Pons (tissue), 1 donor: Measurements from ENCODE around the gene POLR3F.
"Not testable (repeated sequence)": the region's sequence is repeated elsewhere in the genome, so short reads cannot be mapped to it uniquely, and the experiment has no call there.

Source experiments
- DNase-seq: peaks from one replicate; pipeline ENCODE4 v3.0.0-alpha.2; 2016; ENCODE audit warnings: low spot score

The POLR3F gene

GRCh38 chr20:18506744-18507143 lies 39.6 kb downstream of the POLR3F start:
- no peak for DNase-seq

- peak; percentile 99 for DNase-seq
These were observed 40.3 kb downstream of the POLR3F start, which contains the start of gene SEC23B for GRCh38 chr20:18507218-18508191. Gene SEC23B (plus strand): TSS chr20:18507940. CDS start chr20:18510836, 2,896 bp downstream.

GRCh38 chr20:18511571-18511970 lies 44.4 kb downstream of the POLR3F start:
- DNase-seq: no peak

GRCh38 chr20:18513208-18513607 lies 46.0 kb downstream of the POLR3F start:
- DNase-seq: no peak

- no peak for DNase-seq
These were observed 46.9 kb downstream of the POLR3F start for GRCh38 chr20:18514127-18514526.

- DNase-seq: peak; percentile 29
These were observed 48.8 kb downstream of the POLR3F start for GRCh38 chr20:18515973-18516372.

GRCh38 chr20:18522066-18522465 lies 54.9 kb downstream of the POLR3F start:
- not testable (repeated sequence) for DNase-seq

- no peak for DNase-seq
These were observed 55.9 kb downstream of the POLR3F start for GRCh38 chr20:18523066-18523465.

- no peak for DNase-seq
These were observed 57.5 kb downstream of the POLR3F start for GRCh38 chr20:18524646-18525045.

GRCh38 chr20:18526761-18527160 lies 59.6 kb downstream of the POLR3F start:
- DNase-seq: not testable (repeated sequence)

GRCh38 chr20:18527339-18527738 lies 60.1 kb downstream of the POLR3F start:
- no peak for DNase-seq

GRCh38 chr20:18527836-18528235 lies 60.6 kb downstream of the POLR3F start:
- DNase-seq: no peak

- DNase-seq: no peak
These were observed 61.9 kb downstream of the POLR3F start for GRCh38 chr20:18529041-18529440.

- DNase-seq: no peak
These were observed 65.4 kb downstream of the POLR3F start for GRCh38 chr20:18532626-18533025.

- no peak for DNase-seq
These were observed 66.3 kb downstream of the POLR3F start for GRCh38 chr20:18533491-18533890.

- no peak for DNase-seq
These were observed 66.9 kb downstream of the POLR3F start for GRCh38 chr20:18533978-18534644.
